ENCODE results near the gene ENAH. TPM values are rescaled to one million over a fixed set of nuclear protein-coding genes. Genes with fewer than 3 reads are reported as not detected.

ENAH gene
- total and polyA plus RNA-seq, 10 donors, result 5.1 to 98.1 (median 44.8) TPM

DNA sequence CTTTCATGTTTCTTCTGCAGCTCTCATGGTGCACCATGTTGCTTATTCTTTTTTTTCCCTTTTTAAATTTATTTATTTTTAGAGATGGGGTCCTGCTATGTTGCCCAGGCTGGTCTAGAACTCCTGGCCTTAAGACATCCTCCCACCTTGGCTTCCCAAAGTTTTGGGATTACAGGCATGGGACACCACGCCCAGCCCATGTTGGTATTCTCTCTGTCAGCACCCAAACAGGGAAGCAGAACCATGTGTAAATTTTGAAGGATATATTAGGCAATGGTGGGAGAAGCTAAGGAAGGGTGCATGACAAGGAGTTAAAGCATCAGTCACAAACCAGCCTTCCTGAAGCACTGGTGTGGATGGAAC, 39.6 kb upstream of the ENAH start:
- H3K9me3 ChIP-seq, result no peaks in the 10 kb centered on the region
- H3K4me1 ChIP-seq, result peaks cover 3 to 20% (median 10%) of the 10 kb centered on the region in 6 donors
- H3K36me3 ChIP-seq, result no peaks in the 10 kb centered on the region
- no peak overlapping the region for H3K27ac ChIP-seq
- TF ChIP-seq, protein P1, sequence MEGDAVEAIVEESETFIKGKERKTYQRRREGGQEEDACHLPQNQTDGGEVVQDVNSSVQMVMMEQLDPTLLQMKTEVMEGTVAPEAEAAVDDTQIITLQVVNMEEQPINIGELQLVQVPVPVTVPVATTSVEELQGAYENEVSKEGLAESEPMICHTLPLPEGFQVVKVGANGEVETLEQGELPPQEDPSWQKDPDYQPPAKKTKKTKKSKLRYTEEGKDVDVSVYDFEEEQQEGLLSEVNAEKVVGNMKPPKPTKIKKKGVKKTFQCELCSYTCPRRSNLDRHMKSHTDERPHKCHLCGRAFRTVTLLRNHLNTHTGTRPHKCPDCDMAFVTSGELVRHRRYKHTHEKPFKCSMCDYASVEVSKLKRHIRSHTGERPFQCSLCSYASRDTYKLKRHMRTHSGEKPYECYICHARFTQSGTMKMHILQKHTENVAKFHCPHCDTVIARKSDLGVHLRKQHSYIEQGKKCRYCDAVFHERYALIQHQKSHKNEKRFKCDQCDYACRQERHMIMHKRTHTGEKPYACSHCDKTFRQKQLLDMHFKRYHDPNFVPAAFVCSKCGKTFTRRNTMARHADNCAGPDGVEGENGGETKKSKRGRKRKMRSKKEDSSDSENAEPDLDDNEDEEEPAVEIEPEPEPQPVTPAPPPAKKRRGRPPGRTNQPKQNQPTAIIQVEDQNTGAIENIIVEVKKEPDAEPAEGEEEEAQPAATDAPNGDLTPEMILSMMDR (IDR thresholded peaks at IDR 0.05 in 8 of 11, conservative IDR thresholded peaks at IDR 0.05 in 3 of 11), result no peak
- no peak for TF ChIP-seq POLR2AphosphoS5 (IDR thresholded peaks at IDR 0.05)
- no peak for TF ChIP-seq POLR2A (IDR thresholded peaks at IDR 0.05)
- no peak for DNase-seq
- intact Hi-C loops (cut with DNase I; ENCODE audit: low total_unique reads), result no loop called here
- no peak overlapping the region for H3K4me3 ChIP-seq
- H3K27me3 ChIP-seq (replicated peaks in 1 of 7), result no peaks in the 10 kb centered on the region
- 90 to 100% (median 93%) methylated on average over 1 of the region's 1 CpG for WGBS, 5 donors

DNA sequence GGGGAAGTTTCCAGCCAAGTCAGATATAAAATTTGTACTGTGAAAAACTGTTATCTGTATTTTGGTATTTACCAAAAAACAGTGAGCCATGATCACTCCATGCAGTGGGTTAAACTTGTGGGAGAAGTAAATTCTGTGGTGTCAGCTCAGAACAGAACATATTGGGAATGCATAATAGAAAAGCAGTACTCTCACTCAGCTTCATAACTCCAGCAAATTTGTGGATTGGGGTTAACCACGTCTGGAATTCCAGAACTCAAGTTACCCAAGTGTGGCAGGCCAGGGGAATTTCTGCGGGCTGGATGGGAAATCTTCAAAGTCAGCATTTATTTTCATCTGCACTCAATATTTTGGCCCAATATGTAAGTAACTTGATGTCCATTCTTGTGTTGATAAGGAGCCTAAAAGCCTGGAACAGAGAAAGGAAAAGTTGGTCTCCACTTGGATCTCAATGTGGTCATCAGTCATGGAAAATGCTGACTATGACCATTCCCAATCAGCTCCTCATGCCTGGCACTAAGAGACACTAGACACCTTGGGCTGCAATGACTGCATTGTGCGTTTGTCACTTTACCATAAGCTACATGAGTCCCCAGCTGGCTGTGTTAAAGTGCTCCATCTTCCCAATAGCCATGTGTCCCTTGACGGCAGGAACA, 39.1 kb upstream of the ENAH start:
- H3K9me3 ChIP-seq, result no peaks in the 10 kb centered on the region
- no peak overlapping the region for H3K4me3 ChIP-seq
- TF ChIP-seq, protein P1 (IDR thresholded peaks at IDR 0.05 in 8 of 11, conservative IDR thresholded peaks at IDR 0.05 in 3 of 11), result no peak
- TF ChIP-seq POLR2A (IDR thresholded peaks at IDR 0.05), result no peak
- H3K27me3 ChIP-seq (replicated peaks in 1 of 7), result no peaks in the 10 kb centered on the region
- H3K36me3 ChIP-seq, result no peaks in the 10 kb centered on the region
- intact Hi-C loops (cut with DNase I; ENCODE audit: low total_unique reads), result no loop called here
- WGBS, 5 donors, result 80 to 91% (median 84%) methylated on average over 4 of the region's 4 CpGs
- DNase-seq, result no peak
- H3K4me1 ChIP-seq, result peaks cover 3 to 20% (median 10%) of the 10 kb centered on the region in 6 donors
- peak overlapping the region in 1 of 8 donors; percentile 14 for H3K27ac ChIP-seq

DNA sequence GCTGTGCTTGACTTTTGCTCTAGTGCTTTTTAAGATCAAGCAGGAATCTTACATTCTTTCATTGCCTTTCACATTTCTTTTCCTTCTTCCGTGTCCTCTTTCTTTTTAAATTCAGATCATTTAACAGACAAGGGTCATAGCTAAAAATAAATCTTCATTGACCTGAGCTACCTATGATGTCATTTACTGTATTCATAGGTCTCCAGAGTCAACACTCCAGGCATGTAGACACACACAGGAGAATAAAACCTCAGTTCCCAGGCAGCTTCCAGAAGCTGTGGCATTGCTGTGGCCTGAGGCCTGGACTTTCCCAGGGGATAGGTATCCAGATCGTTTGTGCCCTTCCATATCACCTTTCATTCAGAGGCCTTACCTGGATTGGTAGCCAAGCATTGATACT, 38.5 kb upstream of the ENAH start:
- Histone ChIP-seq H3K27me3 (replicated peaks in 1 of 7) (no peaks in the 10 kb centered on the region), H3K4me1 (peaks cover 3 to 20% (median 10%) of the 10 kb centered on the region in 6 donors), H3K36me3 (no peaks in the 10 kb centered on the region), H3K27ac (peak overlapping the region in 1 of 8 donors; percentile 14), H3K4me3 (no peak overlapping the region), H3K9me3 (no peaks in the 10 kb centered on the region)
- WGBS, 5 donors, result 72 to 83% (median 76%) methylated on average over 2 of the region's 2 CpGs
- intact Hi-C loops (cut with DNase I; ENCODE audit: low total_unique reads), result no loop called here
- no peak for DNase-seq
- TF ChIP-seq, protein P1 (IDR thresholded peaks at IDR 0.05 in 8 of 11, conservative IDR thresholded peaks at IDR 0.05 in 3 of 11), result no peak
- TF ChIP-seq POLR2A (IDR thresholded peaks at IDR 0.05) (no peak), POLR2AphosphoS5 (IDR thresholded peaks at IDR 0.05) (no peak)

DNA sequence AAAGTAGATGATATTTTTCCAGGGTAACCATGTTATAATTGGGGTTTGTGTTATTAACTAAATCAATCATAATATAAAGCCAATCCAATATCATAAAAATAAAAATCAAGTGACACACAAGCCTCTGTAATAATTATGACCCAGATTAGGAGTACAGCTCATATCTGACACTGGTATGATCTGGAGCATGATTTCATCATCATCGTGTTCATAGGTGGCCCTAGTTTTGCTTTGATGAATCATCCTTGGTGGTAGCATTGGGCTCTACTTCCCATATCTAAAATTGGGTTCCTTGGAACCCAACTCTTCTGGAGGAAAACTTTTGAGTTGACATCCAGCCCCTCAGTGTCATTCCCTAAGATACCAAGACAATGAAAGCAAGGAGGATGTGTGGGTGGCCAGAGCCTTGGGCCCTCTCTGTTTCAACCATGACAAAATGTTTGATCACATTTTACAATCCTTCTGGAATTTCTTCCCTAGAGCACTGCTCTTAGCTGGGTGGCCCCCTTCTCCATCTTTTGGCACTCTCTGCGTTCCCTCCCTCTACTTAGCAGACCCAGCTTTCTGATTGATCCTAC, 37.0 kb upstream of the ENAH start:
- no peak overlapping the region for H3K27ac ChIP-seq
- H3K27me3 ChIP-seq (replicated peaks in 1 of 7), result no peaks in the 10 kb centered on the region
- intact Hi-C loops (cut with DNase I; ENCODE audit: low total_unique reads), result no loop called here
- 80 to 94% (median 86%) methylated on average over 2 of the region's 2 CpGs for WGBS, 5 donors
- no peaks in the 10 kb centered on the region for H3K36me3 ChIP-seq
- TF ChIP-seq POLR2A (IDR thresholded peaks at IDR 0.05) (no peak), POLR2AphosphoS5 (IDR thresholded peaks at IDR 0.05) (no peak)
- TF ChIP-seq, protein P1 (IDR thresholded peaks at IDR 0.05 in 8 of 11, conservative IDR thresholded peaks at IDR 0.05 in 3 of 11), result no peak
- DNase-seq, result no peak
- H3K4me3 ChIP-seq, result no peak overlapping the region
- peaks cover 3 to 20% (median 10%) of the 10 kb centered on the region in 6 donors for H3K4me1 ChIP-seq
- H3K9me3 ChIP-seq, result no peaks in the 10 kb centered on the region
